Smooth muscle cell (in vitro differentiated cells): Measurements from ENCODE around the gene CEP83. TPM values are rescaled to one million over a fixed set of nuclear protein-coding genes. Genes with fewer than 3 reads are reported as not detected.

ENCODE experiments used
- DNase-seq: peaks from one replicate; lab custom pipeline; 2025; ENCODE audit not compliant: unreplicated experiment; lab: John Stamatoyannopoulos, UW
- H2AFZ ChIP-seq: fragments of 200-600 bp; sonication (generic); 2 replicates; pipeline ENCODE4 v1.6.0; 2016; ENCODE audit warnings: antibody characterized with exemption, low read depth, mild to moderate bottlenecking
- H3F3A ChIP-seq: fragments of 200-600 bp; sonication (generic); 2 replicates; pipeline ENCODE4 v1.6.0; 2017; ENCODE audit warnings: antibody characterized with exemption, low read depth
- H3K27ac ChIP-seq: fragments of 200-600 bp; sonication (generic); 2 replicates; pipeline ENCODE4 v1.5.1; 2016; ENCODE audit warnings: low read depth, mild to moderate bottlenecking
- H3K27me3 ChIP-seq: fragments of 200-600 bp; sonication (generic); 2 replicates; pipeline ENCODE4 v1.6.1; 2016; ENCODE audit warnings: low read depth, mild to moderate bottlenecking
- H3K36me3 ChIP-seq: fragments of 200-600 bp; sonication (generic); 2 replicates; pipeline ENCODE4 v1.5.1; 2016; ENCODE audit warnings: low read depth
- H3K4me1 ChIP-seq: fragments of 200-600 bp; sonication (generic); 2 replicates; pipeline ENCODE4 v1.5.1; 2016; ENCODE audit warnings: low read depth
- H3K4me2 ChIP-seq: fragments of 200-600 bp; sonication (generic); 2 replicates; pipeline ENCODE4 v1.6.0; 2016; ENCODE audit warnings: mild to moderate bottlenecking
- H3K4me3 ChIP-seq: fragments of 200-600 bp; sonication (generic); 2 replicates; pipeline ENCODE4 v1.5.1; 2016; ENCODE audit warnings: mild to moderate bottlenecking
- H3K79me2 ChIP-seq: fragments of 200-600 bp; sonication (generic); 2 replicates; pipeline ENCODE4 v1.6.0; 2016; ENCODE audit warnings: low read depth, mild to moderate bottlenecking
- H3K9ac ChIP-seq: fragments of 200-600 bp; sonication (generic); 2 replicates; pipeline ENCODE4 v1.6.0; 2016; ENCODE audit warnings: low read depth
- H3K9me3 ChIP-seq: fragments of 200-600 bp; sonication (generic); replicated peaks from 2 replicates; pipeline ENCODE4 v1.5.1; 2016; ENCODE audit warnings: low read depth
- H4K20me1 ChIP-seq: fragments of 200-600 bp; sonication (generic); 2 replicates; pipeline ENCODE4 v1.6.0; 2016; ENCODE audit warnings: low read depth
- WGBS: methylation state at CpG from one replicate; pipeline ENCODE4 v1.1.7; 2016; ENCODE audit warnings: low lambda C conversion rate; 5-methylcytosine and 5-hydroxymethylcytosine counted together
- polyA plus RNA-seq: library from polyadenylated mRNA; unstranded; fragments of >200 nt; fragmentation: Nextera tagmentation; extraction: Ambion mirVana; gene quantifications from 2 replicates; pipeline ENCODE4 v1.2.1, GENCODE V29; 2016
- total RNA-seq: library from RNA; depleted of rRNA; stranded (reverse); fragments of >200 nt; gene quantifications from 2 replicates; pipeline ENCODE4 v1.2.3, GENCODE V29; 2014
- TF ChIP-seq, protein P1 (sequence below): fragments of 200-600 bp; sonication (generic); IDR thresholded peaks from 2 replicates; pipeline ENCODE4 v1.5.1; 2017; ENCODE audit warnings: borderline replicate concordance, mild to moderate bottlenecking, antibody characterized with exemption; ENCODE audit not compliant: insufficient read depth, poor library complexity, severe bottlenecking

CEP83 gene
- total and polyA plus RNA-seq, 2 experiments from 2014 or later = 2.8 to 30.3 TPM

DNA sequence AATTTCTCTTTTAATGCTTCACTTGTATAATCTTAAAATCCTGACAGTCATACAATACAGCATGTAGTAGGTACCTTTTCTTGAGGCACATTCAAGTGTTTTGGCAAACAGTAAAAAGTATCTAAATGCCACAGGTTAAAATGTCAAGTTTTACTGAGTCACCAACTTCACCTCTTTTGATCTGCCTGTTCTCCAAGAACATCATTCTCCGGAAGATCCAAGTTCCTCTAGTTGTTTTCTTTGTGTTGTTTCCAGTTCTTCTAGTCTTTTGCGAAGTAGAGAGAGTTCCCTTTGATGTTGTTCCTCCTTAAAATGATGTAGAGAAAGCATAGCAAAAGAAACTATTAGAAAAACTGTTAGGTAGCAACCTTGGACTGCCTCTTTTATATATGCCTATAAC lies 151.1 kb downstream of the CEP83 start:
- H3K4me3 ChIP-seq = no peak overlapping the region
- TF ChIP-seq, protein P1, sequence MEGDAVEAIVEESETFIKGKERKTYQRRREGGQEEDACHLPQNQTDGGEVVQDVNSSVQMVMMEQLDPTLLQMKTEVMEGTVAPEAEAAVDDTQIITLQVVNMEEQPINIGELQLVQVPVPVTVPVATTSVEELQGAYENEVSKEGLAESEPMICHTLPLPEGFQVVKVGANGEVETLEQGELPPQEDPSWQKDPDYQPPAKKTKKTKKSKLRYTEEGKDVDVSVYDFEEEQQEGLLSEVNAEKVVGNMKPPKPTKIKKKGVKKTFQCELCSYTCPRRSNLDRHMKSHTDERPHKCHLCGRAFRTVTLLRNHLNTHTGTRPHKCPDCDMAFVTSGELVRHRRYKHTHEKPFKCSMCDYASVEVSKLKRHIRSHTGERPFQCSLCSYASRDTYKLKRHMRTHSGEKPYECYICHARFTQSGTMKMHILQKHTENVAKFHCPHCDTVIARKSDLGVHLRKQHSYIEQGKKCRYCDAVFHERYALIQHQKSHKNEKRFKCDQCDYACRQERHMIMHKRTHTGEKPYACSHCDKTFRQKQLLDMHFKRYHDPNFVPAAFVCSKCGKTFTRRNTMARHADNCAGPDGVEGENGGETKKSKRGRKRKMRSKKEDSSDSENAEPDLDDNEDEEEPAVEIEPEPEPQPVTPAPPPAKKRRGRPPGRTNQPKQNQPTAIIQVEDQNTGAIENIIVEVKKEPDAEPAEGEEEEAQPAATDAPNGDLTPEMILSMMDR = no peak
- no peak overlapping the region for H3K9ac ChIP-seq
- no peaks in the 10 kb centered on the region for H3F3A ChIP-seq
- no peaks in the 10 kb centered on the region for H3K9me3 ChIP-seq
- H2AFZ ChIP-seq = no peak overlapping the region
- no peak for DNase-seq
- H3K27ac ChIP-seq = no peak overlapping the region
- no peaks in the 10 kb centered on the region for H3K79me2 ChIP-seq
- H3K27me3 ChIP-seq = no peaks in the 10 kb centered on the region
- peaks cover 10% of the 10 kb centered on the region for H3K4me1 ChIP-seq
- no peaks in the 10 kb centered on the region for H4K20me1 ChIP-seq
- 85% methylated on average over 2 of the region's 2 CpGs for WGBS
- H3K4me2 ChIP-seq = no peak overlapping the region
- H3K36me3 ChIP-seq = peaks cover 6% of the 10 kb centered on the region

- H3K4me3 ChIP-seq = no peak overlapping the region
- no peak overlapping the region for H2AFZ ChIP-seq
- DNase-seq = no peak
Observed at GRCh38 chr12:94305130-94305957, 154.3 kb downstream of the CEP83 start.

DNA sequence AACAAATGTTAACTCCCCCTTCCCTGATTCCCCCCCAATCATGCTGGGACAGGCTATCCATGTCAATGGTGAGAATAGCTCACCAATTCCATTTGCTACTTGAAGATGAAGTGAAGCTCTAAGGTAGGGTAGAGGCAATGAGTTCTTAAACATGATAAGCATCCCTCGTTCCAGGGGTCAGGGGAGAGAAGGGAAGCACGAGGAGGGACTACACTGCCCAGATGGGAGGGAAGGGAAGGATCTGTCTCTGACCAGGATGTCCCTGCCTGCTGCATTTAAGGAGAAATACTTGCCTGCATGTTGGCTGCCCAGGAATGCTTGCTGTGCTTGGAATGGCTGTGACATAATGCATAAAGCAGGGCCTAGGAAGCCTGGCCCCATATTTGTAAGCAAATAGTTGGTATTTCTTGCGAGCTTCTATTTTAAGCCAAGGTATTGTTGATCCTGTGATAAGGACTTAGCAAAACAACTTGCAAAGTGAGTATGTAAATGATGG lies 155.1 kb downstream of the CEP83 start:
- Histone ChIP-seq H3K79me2 (no peaks in the 10 kb centered on the region), H3K4me2 (peak overlapping the region; percentile 27), H3K4me3 (no peak overlapping the region), H3K36me3 (peaks cover 6% of the 10 kb centered on the region), H3K9me3 (no peaks in the 10 kb centered on the region), H2AFZ (no peak overlapping the region), H3K27ac (no peak overlapping the region), H3K27me3 (no peaks in the 10 kb centered on the region), H3K9ac (no peak overlapping the region), H3F3A (no peaks in the 10 kb centered on the region), H4K20me1 (no peaks in the 10 kb centered on the region), H3K4me1 (peaks cover 10% of the 10 kb centered on the region)
- no peak for DNase-seq
- WGBS = 38% methylated on average over 3 of the region's 3 CpGs
- TF ChIP-seq, protein P1 = no peak

More at GRCh38 chr12:94305130-94305957, 154.3 kb downstream of the CEP83 start:
- Histone ChIP-seq H4K20me1 (no peaks in the 10 kb centered on the region), H3K79me2 (no peaks in the 10 kb centered on the region), H3K36me3 (peaks cover 6% of the 10 kb centered on the region), H3K9me3 (no peaks in the 10 kb centered on the region), H3K9ac (no peak overlapping the region), H3K4me1 (peaks cover 10% of the 10 kb centered on the region), H3K27me3 (no peaks in the 10 kb centered on the region), H3F3A (no peaks in the 10 kb centered on the region), H3K4me2 (peak overlapping the region; percentile 27), H3K27ac (no peak overlapping the region)
- 49% methylated on average over 9 of the region's 9 CpGs for WGBS
- TF ChIP-seq, protein P1 = no peak
